Lower leg skin (tissue), 4 donors: Measurements from ENCODE around the gene EHD3. TPM values are rescaled to one million over a fixed set of nuclear protein-coding genes. Genes with fewer than 3 reads are reported as not detected.

Experiments used
- DNase-seq, 2 donors: peaks; one replicate each; pipeline ENCODE4 v3.0.0-alpha.2; 2019; ENCODE audit warnings: low spot score in 2 of 2
- H3K4me3 ChIP-seq: fragments of 200-600 bp; sonication (generic); 2 replicates; pipeline ENCODE4 v1.5.1; 2017; ENCODE audit warnings: mild to moderate bottlenecking, low read depth; ENCODE audit not compliant: poor library complexity, severe bottlenecking
- CTCF ChIP-seq, 3 donors: fragments of 450-650 bp; IDR thresholded peaks; one replicate each; pipeline ENCODE4 v1.5.1; 2016; ENCODE audit warnings: antibody characterized with exemption in 3 of 3, mild to moderate bottlenecking in 3 of 3, moderate library complexity in 2 of 3
- POLR2A ChIP-seq, 2 donors: fragments of 450-650 bp; IDR thresholded peaks; one replicate each; pipeline ENCODE4 v1.6.1; 2016 to 2017; ENCODE audit warnings: antibody characterized with exemption in 2 of 2, mild to moderate bottlenecking in 1 of 2, moderate library complexity in 1 of 2
- WGBS, 2 donors: methylation state at CpG; one replicate each; pipeline ENCODE4 v1.1.5; 2018; 5-methylcytosine and 5-hydroxymethylcytosine counted together
- intact Hi-C: fragments of 100-400 bp; cut with DNase I; formaldehyde crosslinking; loops from one replicate; pipeline ENCODE4 v1.15.0; 2023; ENCODE audit warnings: low total_unique reads
- total RNA-seq, 4 donors: library from RNA; depleted of rRNA; stranded (reverse); fragments of >200 nt; gene quantifications; one replicate each; pipeline ENCODE4 v1.1.0, GENCODE V29; 2016

The EHD3 gene
- total RNA-seq, 4 donors from 2014 or later: 2.8 to 4.3 (median 3.5) TPM

GRCh38 chr2:31238126-31238905, 4.4 kb downstream of the EHD3 start:
- H3K4me3 ChIP-seq: no peak overlapping the region
- DNase-seq: peak in 1 of 2 donors; percentile 69
- WGBS, 2 donors: 74 to 75% methylated on average over 10 of the region's 10 CpGs
- intact Hi-C loops: no loop called here
- TF ChIP-seq POLR2A (IDR thresholded peaks at IDR 0.05): no peak

DNA sequence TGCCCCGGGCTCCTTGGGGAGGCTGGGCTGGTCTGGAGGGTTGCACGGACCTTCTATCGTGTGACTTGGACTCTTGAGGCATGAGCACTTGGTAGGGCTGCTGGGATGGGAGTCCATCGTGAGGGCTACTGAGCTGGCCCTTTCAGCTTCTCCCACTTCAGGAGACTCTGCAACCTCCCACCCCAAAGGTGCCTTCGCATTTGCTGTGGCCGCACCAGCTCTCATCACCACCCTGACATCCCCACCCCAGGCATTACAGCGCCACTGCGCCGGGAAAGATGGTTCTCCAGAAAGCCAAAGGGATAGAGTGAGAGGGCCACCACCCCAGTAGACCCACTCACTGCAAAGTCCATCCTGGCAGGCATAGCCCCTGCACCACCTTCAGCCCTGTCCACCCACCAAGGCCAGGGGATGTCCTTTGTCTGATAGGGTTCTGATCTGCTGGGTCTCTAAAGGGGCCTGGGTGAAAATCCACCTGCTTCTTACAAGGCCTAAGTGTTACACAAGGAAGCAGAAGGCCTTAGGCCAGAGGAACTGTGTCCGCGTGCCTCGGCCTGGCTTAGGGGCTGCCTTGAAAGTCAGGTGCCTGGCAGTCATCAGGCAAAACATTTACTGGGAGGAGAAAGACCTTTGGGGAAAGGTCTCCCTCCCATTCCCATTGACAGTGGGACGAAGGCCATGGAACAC, 5.1 kb downstream of the EHD3 start:
- no peak overlapping the region for H3K4me3 ChIP-seq
- DNase-seq: peak in 1 of 2 donors; percentile 81
- intact Hi-C loops: no loop called here
- WGBS, 2 donors: 73 to 83% methylated on average over 11 to 13 of the region's 13 CpGs
- TF ChIP-seq POLR2A (IDR thresholded peaks at IDR 0.05) (no peak), CTCF (IDR thresholded peaks at IDR 0.05) (no peak)

GRCh38 chr2:31239593-31240177, 5.7 kb downstream of the EHD3 start:
- DNase-seq: peak; percentile 56 to 86
- intact Hi-C loops: no loop called here
- WGBS, 2 donors: 27 to 40% methylated on average over 18 to 22 of the region's 22 CpGs
- no peak overlapping the region for H3K4me3 ChIP-seq
- TF ChIP-seq CTCF (IDR thresholded peaks at IDR 0.05) (no peak), POLR2A (IDR thresholded peaks at IDR 0.05) (no peak)

- TF ChIP-seq CTCF (IDR thresholded peaks at IDR 0.05): no peak
- TF ChIP-seq POLR2A (IDR thresholded peaks at IDR 0.05): no peak
- 72 to 73% methylated on average over 11 of the region's 11 CpGs for WGBS, 2 donors
- intact Hi-C loops: no loop called here
- peak in 1 of 2 donors; percentile 67 for DNase-seq
- no peak overlapping the region for H3K4me3 ChIP-seq
Measured at GRCh38 chr2:31240381-31241365, 6.7 kb downstream of the EHD3 start.

- 75 to 76% methylated on average over 10 of the region's 10 CpGs for WGBS, 2 donors
- TF ChIP-seq CTCF (IDR thresholded peaks at IDR 0.05): no peak
- TF ChIP-seq POLR2A (IDR thresholded peaks at IDR 0.05): no peak
- DNase-seq: peak in 1 of 2 donors; percentile 46
- intact Hi-C loops: no loop called here
- no peak overlapping the region for H3K4me3 ChIP-seq
Measured at GRCh38 chr2:31241625-31242270, 7.8 kb downstream of the EHD3 start.
